ENCODE measurements around the gene NTN5.

DNA sequence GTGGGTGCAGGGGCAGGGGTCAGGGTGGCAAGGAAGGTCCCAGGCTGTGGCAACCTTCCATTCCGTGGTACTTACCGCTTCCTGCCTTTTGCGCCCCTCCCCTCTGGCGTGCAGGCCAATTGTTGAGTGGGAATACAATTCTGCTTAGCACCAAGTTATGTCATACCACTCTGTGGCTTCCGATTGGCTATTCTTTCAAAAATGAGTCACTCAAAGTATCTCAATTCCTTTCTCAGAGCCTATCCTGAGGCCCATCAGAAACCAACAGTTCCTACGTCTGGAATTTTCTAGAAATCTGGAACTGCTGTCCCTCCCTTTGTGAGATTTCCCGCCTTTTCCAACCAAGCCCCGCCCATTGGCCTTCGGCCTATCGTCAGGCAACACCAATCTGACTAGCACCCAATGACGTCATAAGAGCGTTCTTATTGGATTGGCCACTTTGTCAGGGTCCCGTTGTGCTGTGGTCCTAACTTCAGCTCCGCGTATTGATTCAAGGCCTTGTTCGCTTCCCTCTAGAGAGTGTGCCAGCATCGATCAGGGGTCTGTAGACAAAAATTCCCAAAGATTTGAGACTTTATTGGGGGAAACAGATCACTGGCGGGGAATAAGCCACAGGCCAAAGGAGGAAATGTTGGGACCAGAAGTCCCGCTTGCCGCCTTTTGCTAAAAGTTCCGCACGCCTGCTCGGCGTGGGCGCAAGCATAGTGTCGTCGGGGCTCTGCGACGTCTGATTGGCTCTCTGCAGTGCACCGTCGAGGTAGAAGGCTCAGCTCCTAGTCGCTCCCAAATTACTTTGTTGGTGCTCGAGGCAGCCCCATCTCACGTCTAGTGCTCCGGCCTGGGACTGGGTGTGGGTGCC lies 11.7 kb downstream of the NTN5 start:
- TF ChIP-seq, protein P1, sequence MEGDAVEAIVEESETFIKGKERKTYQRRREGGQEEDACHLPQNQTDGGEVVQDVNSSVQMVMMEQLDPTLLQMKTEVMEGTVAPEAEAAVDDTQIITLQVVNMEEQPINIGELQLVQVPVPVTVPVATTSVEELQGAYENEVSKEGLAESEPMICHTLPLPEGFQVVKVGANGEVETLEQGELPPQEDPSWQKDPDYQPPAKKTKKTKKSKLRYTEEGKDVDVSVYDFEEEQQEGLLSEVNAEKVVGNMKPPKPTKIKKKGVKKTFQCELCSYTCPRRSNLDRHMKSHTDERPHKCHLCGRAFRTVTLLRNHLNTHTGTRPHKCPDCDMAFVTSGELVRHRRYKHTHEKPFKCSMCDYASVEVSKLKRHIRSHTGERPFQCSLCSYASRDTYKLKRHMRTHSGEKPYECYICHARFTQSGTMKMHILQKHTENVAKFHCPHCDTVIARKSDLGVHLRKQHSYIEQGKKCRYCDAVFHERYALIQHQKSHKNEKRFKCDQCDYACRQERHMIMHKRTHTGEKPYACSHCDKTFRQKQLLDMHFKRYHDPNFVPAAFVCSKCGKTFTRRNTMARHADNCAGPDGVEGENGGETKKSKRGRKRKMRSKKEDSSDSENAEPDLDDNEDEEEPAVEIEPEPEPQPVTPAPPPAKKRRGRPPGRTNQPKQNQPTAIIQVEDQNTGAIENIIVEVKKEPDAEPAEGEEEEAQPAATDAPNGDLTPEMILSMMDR (conservative IDR thresholded peaks at IDR 0.05; ENCODE audit: low read depth, low read length) = no peak
- TF ChIP-seq CEBPB (IDR thresholded peaks at IDR 0.05; ENCODE audit: low read depth, low read length) (no peak), POLR2A (IDR thresholded peaks at IDR 0.05; ENCODE audit: low read depth, low read length) (no peak), MXI1 (IDR thresholded peaks at IDR 0.05; ENCODE audit: borderline replicate concordance, low read depth, low read length) (no peak), RAD21 (IDR thresholded peaks at IDR 0.05; ENCODE audit: low read length) (no peak), RCOR1 (IDR thresholded peaks at IDR 0.05; ENCODE audit: insufficient replicate concordance, low read length) (no peak), SMC3 (IDR thresholded peaks at IDR 0.05; ENCODE audit: low read depth, low read length) (no peak), BHLHE40 (IDR thresholded peaks at IDR 0.05; ENCODE audit: low read depth, low read length) (peak; percentile 29; the same call in 1 of the 2 replicates), RFX5 (IDR thresholded peaks at IDR 0.05; ENCODE audit: low read depth, low read length) (peak; percentile 97)
- TF ChIP-seq, protein P2, sequence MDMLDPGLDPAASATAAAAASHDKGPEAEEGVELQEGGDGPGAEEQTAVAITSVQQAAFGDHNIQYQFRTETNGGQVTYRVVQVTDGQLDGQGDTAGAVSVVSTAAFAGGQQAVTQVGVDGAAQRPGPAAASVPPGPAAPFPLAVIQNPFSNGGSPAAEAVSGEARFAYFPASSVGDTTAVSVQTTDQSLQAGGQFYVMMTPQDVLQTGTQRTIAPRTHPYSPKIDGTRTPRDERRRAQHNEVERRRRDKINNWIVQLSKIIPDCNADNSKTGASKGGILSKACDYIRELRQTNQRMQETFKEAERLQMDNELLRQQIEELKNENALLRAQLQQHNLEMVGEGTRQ (IDR thresholded peaks at IDR 0.05; ENCODE audit: low read depth, low read length) = no peak

Measured in IMR-90 (cell line).